HG02870 (cell line): ENCODE measurements around the gene MPRIP.

ENCODE experiments used
- ATAC-seq: cut with Tn5 transposase; IDR thresholded peaks from one replicate; pipeline ENCODE4 v1.9.1; 2021; ENCODE audit warnings: mild to moderate bottlenecking, moderate library complexity; ENCODE audit not compliant: unreplicated experiment

Gene MPRIP

GRCh38 chr17:17203173-17203730 lies 161.0 kb downstream of the MPRIP start:
- no peak for ATAC-seq

- ATAC-seq: no peak
Measured at GRCh38 chr17:17204041-17204591, 161.9 kb downstream of the MPRIP start.

GRCh38 chr17:17204635-17205231 lies 162.5 kb downstream of the MPRIP start:
- no peak for ATAC-seq

GRCh38 chr17:17205368-17206123 lies 163.3 kb downstream of the MPRIP start:
- ATAC-seq: peak; percentile 46

- ATAC-seq: peak; percentile 53
Measured at GRCh38 chr17:17206124-17206912, 164.1 kb downstream of the MPRIP start, which contains the start of gene PLD6. TSS of gene PLD6 (minus strand) at chr17:17206333. CDS start at chr17:17206286, 47 bp downstream.

- ATAC-seq: no peak
Measured at GRCh38 chr17:17206913-17207335, 164.7 kb downstream of the MPRIP start.

- no peak for ATAC-seq
Measured at GRCh38 chr17:17207998-17208397, 165.7 kb downstream of the MPRIP start.

- ATAC-seq: no peak
Measured at GRCh38 chr17:17213775-17214174, 171.5 kb downstream of the MPRIP start.

GRCh38 chr17:17214646-17215436 lies 172.6 kb downstream of the MPRIP start:
- ATAC-seq: no peak

GRCh38 chr17:17215575-17215974 lies 173.3 kb downstream of the MPRIP start:
- no peak for ATAC-seq

GRCh38 chr17:17216236-17216635 lies 174.0 kb downstream of the MPRIP start:
- no peak for ATAC-seq

- no peak for ATAC-seq
Measured at GRCh38 chr17:17216776-17217175, 174.5 kb downstream of the MPRIP start.

GRCh38 chr17:17217995-17218394 lies 175.7 kb downstream of the MPRIP start:
- no peak for ATAC-seq

GRCh38 chr17:17220529-17220928 lies 178.3 kb downstream of the MPRIP start:
- ATAC-seq: no peak

GRCh38 chr17:17221329-17221728 lies 179.1 kb downstream of the MPRIP start:
- no peak for ATAC-seq

- ATAC-seq: no peak
Measured at GRCh38 chr17:17223736-17224135, 181.5 kb downstream of the MPRIP start.

GRCh38 chr17:17224137-17224536 lies 181.9 kb downstream of the MPRIP start:
- ATAC-seq: no peak

- no peak for ATAC-seq
Measured at GRCh38 chr17:17225901-17226300, 183.6 kb downstream of the MPRIP start.

- no peak for ATAC-seq
Measured at GRCh38 chr17:17226451-17227265, 184.4 kb downstream of the MPRIP start.
